Measurements from ENCODE around the gene ABR. TPM values are rescaled to one million over a fixed set of nuclear protein-coding genes. Genes with fewer than 3 reads are reported as not detected.

Gene ABR
- total and polyA plus RNA-seq, 8 donors = 59.0 to 187 (median 80.5) TPM

GRCh38 chr17:1150863-1151600 lies 28.7 kb downstream of the ABR start:
- peaks cover 0 to 18% of the 10 kb centered on the region in 2 donors for H3K36me3 ChIP-seq
- TF ChIP-seq, protein P1, sequence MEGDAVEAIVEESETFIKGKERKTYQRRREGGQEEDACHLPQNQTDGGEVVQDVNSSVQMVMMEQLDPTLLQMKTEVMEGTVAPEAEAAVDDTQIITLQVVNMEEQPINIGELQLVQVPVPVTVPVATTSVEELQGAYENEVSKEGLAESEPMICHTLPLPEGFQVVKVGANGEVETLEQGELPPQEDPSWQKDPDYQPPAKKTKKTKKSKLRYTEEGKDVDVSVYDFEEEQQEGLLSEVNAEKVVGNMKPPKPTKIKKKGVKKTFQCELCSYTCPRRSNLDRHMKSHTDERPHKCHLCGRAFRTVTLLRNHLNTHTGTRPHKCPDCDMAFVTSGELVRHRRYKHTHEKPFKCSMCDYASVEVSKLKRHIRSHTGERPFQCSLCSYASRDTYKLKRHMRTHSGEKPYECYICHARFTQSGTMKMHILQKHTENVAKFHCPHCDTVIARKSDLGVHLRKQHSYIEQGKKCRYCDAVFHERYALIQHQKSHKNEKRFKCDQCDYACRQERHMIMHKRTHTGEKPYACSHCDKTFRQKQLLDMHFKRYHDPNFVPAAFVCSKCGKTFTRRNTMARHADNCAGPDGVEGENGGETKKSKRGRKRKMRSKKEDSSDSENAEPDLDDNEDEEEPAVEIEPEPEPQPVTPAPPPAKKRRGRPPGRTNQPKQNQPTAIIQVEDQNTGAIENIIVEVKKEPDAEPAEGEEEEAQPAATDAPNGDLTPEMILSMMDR (IDR thresholded peaks at IDR 0.05) = no peak
- H3K9me3 ChIP-seq = no peaks in the 10 kb centered on the region
- no peak overlapping the region for H3K4me3 ChIP-seq
- intact Hi-C loops (cut with DNase I) = no loop called here
- H3K27me3 ChIP-seq = no peaks in the 10 kb centered on the region
- H3K4me1 ChIP-seq = peaks cover 2 to 10% of the 10 kb centered on the region in 2 donors
- ATAC-seq (peak; percentile 16), DNase-seq (no peak)
- no peak overlapping the region for H3K27ac ChIP-seq

DNA sequence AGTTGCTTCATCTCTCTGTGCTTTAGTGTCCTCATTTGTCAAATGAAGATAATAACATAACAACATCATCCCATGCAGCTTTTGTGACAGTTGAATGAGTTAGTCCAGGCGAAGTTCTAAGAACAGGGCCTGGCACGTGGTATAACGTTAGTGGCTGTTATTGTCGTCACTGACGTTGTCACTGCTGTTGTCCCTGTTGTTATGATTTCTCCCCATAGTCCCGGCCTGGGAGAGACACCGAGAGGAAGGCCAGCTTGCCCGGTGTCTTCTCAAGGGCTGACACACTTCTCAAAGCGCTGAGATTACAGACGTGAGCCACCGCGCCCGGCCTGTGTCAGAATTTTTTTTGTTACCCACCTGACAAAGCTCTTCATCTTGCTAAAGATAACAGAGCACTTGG lies 29.9 kb downstream of the ABR start:
- Histone ChIP-seq H3K27me3 (no peaks in the 10 kb centered on the region), H3K4me1 (peaks cover 2 to 10% of the 10 kb centered on the region in 2 donors), H3K9me3 (no peaks in the 10 kb centered on the region), H3K27ac (no peak overlapping the region), H3K4me3 (no peak overlapping the region), H3K36me3 (peaks cover 0 to 18% of the 10 kb centered on the region in 2 donors)
- TF ChIP-seq, protein P1 (IDR thresholded peaks at IDR 0.05) = no peak
- ATAC-seq (no peak), DNase-seq (no peak)
- intact Hi-C loops (cut with DNase I) = no loop called here

DNA sequence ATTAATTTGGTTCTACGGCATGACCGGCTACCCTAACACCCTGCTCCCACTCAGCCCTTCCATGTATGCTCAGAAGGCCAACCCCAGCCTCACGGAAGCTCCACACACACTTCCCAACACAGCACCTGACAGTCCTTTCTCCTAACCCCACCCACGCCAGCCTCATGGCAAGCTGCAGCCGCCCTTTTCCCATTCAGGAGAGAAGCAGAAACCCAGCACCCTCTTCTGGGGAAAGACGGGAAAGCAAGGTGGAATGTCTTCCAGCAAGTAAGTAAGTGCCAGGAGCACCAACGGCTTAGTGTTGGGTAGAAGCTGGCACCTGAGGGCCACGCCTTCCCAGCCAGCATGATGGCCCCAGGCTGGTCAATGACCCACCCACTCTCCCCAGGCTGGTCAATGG lies 32.1 kb downstream of the ABR start:
- intact Hi-C loops (cut with DNase I) = no loop called here
- H3K9me3 ChIP-seq = no peaks in the 10 kb centered on the region
- no peaks in the 10 kb centered on the region for H3K27me3 ChIP-seq
- TF ChIP-seq, protein P1 (IDR thresholded peaks at IDR 0.05) = peak in 1 of 2 donors; percentile 27
- H3K36me3 ChIP-seq = peaks cover 0 to 18% of the 10 kb centered on the region in 2 donors
- H3K27ac ChIP-seq = no peak overlapping the region
- H3K4me1 ChIP-seq = peaks cover 2 to 10% of the 10 kb centered on the region in 2 donors
- ATAC-seq (peak; percentile 88), DNase-seq (peak in 2 of 4 donors; percentile 46 to 56)
- no peak overlapping the region for H3K4me3 ChIP-seq

GRCh38 chr17:1146561-1147265 lies 33.1 kb downstream of the ABR start:
- intact Hi-C loops (cut with DNase I) = no loop called here
- TF ChIP-seq, protein P1 (IDR thresholded peaks at IDR 0.05) = no peak
- Histone ChIP-seq H3K9me3 (no peaks in the 10 kb centered on the region), H3K4me3 (no peak overlapping the region), H3K36me3 (peaks cover 0 to 18% of the 10 kb centered on the region in 2 donors), H3K4me1 (peaks cover 2 to 10% of the 10 kb centered on the region in 2 donors), H3K27ac (no peak overlapping the region), H3K27me3 (no peaks in the 10 kb centered on the region)
- ATAC-seq (no peak), DNase-seq (no peak)

- no peak for DNase-seq
- peaks cover 0 to 18% of the 10 kb centered on the region in 2 donors for H3K36me3 ChIP-seq
- no peaks in the 10 kb centered on the region for H3K27me3 ChIP-seq
- TF ChIP-seq, protein P1 (IDR thresholded peaks at IDR 0.05) = no peak
- H3K9me3 ChIP-seq = no peaks in the 10 kb centered on the region
- H3K4me3 ChIP-seq = no peak overlapping the region
- intact Hi-C loops (cut with DNase I) = no loop called here
- no peaks in the 10 kb centered on the region for H3K4me1 ChIP-seq
- ATAC-seq = no peak
- no peak overlapping the region for H3K27ac ChIP-seq
These were observed 34.3 kb downstream of the ABR start for GRCh38 chr17:1145311-1145986.
